Middle frontal gyrus (tissue), 1 donor: ENCODE data around the gene SLC39A11.
"Not testable (repeated sequence)": the region's sequence is repeated elsewhere in the genome, so short reads cannot be mapped to it uniquely, and the experiment has no call there.

Experiments used
- DNase-seq: peaks from one replicate; pipeline ENCODE4 v3.0.0-alpha.2; 2015; ENCODE audit warnings: low spot score; ENCODE audit errors: extremely low spot score

The SLC39A11 gene

GRCh38 chr17:72720494-72720825 is 372.0 kb downstream of the SLC39A11 start:
- no peak for DNase-seq

- no peak for DNase-seq
These were observed 372.7 kb downstream of the SLC39A11 start for GRCh38 chr17:72719578-72720493.

GRCh38 chr17:72719206-72719577 is 373.3 kb downstream of the SLC39A11 start:
- no peak for DNase-seq

- DNase-seq, result no peak
These were observed 374.8 kb downstream of the SLC39A11 start for GRCh38 chr17:72717676-72718075.

- DNase-seq, result no peak
These were observed 375.2 kb downstream of the SLC39A11 start for GRCh38 chr17:72717276-72717675.

- DNase-seq, result no peak
These were observed 376.4 kb downstream of the SLC39A11 start for GRCh38 chr17:72715906-72716572.

- no peak for DNase-seq
These were observed 378.0 kb downstream of the SLC39A11 start for GRCh38 chr17:72714357-72714966.

- DNase-seq, result no peak
These were observed 378.8 kb downstream of the SLC39A11 start for GRCh38 chr17:72713701-72714100.

GRCh38 chr17:72711521-72712310 is 380.8 kb downstream of the SLC39A11 start:
- no peak for DNase-seq

GRCh38 chr17:72710834-72711233 is 381.7 kb downstream of the SLC39A11 start:
- no peak for DNase-seq

GRCh38 chr17:72710202-72710601 is 382.3 kb downstream of the SLC39A11 start:
- no peak for DNase-seq

GRCh38 chr17:72708682-72709081 is 383.8 kb downstream of the SLC39A11 start:
- DNase-seq, result not testable (repeated sequence)

GRCh38 chr17:72707881-72708280 is 384.6 kb downstream of the SLC39A11 start:
- no peak for DNase-seq

GRCh38 chr17:72706396-72706981 is 386.0 kb downstream of the SLC39A11 start:
- DNase-seq, result no peak

GRCh38 chr17:72705905-72706395 is 386.5 kb downstream of the SLC39A11 start:
- DNase-seq, result no peak

- no peak for DNase-seq
These were observed 389.5 kb downstream of the SLC39A11 start for GRCh38 chr17:72702998-72703397.

GRCh38 chr17:72702136-72702735 is 390.3 kb downstream of the SLC39A11 start:
- DNase-seq, result no peak

- no peak for DNase-seq
These were observed 392.3 kb downstream of the SLC39A11 start for GRCh38 chr17:72700226-72700625.

- DNase-seq, result no peak
These were observed 392.9 kb downstream of the SLC39A11 start for GRCh38 chr17:72699545-72699944.

- DNase-seq, result no peak
These were observed 394.8 kb downstream of the SLC39A11 start for GRCh38 chr17:72697602-72698146.
